Vagina (tissue), 2 donors: ENCODE results near the gene SDR39U1. TPM values are rescaled to one million over a fixed set of nuclear protein-coding genes. Genes with fewer than 3 reads are reported as not detected.

Source experiments
- DNase-seq, 2 donors: peaks; one replicate each; pipeline ENCODE4 v3.0.0-alpha.2; 2017; ENCODE audit errors: extremely low spot score in 2 of 2
- H3K27ac ChIP-seq: fragments of 200-600 bp; sonication (generic); one replicate; pipeline ENCODE4 v1.5.1; 2019
- H3K27me3 ChIP-seq: fragments of 200-600 bp; sonication (generic); one replicate; pipeline ENCODE4 v1.5.1; 2019
- H3K36me3 ChIP-seq, 2 donors: fragments of 200-600 bp; sonication (generic); one replicate each; pipeline ENCODE4 v1.5.1; 2017 to 2019
- H3K4me1 ChIP-seq: fragments of 200-600 bp; sonication (generic); one replicate; pipeline ENCODE4 v1.5.1; 2019
- H3K4me3 ChIP-seq, 2 donors: fragments of 200-600 bp; sonication (generic); 1 replicate in 1 of 2; 2 replicates in 1 of 2; pipeline ENCODE4 v1.5.1; 2016 to 2019
- H3K9me3 ChIP-seq: fragments of 200-600 bp; sonication (generic); one replicate; pipeline ENCODE4 v1.5.1; 2019
- CTCF ChIP-seq, 3 experiments: fragments of 450-650 bp in 2 of 3; fragments of 200-600 bp in 1 of 3; sonication (generic) in 1 of 3; IDR thresholded peaks; one replicate each; pipeline ENCODE4 v1.5.1; 2017 to 2019; ENCODE audit warnings: antibody characterized with exemption in 3 of 3, mild to moderate bottlenecking in 2 of 3, moderate library complexity in 2 of 3
- POLR2A ChIP-seq, 2 donors: fragments of 450-650 bp; IDR thresholded peaks; one replicate each; pipeline ENCODE4 v1.6.1; 2017; ENCODE audit warnings: antibody characterized with exemption in 2 of 2, mild to moderate bottlenecking in 2 of 2, moderate library complexity in 2 of 2
- POLR2AphosphoS5 ChIP-seq, 2 donors: sonication (generic); formaldehyde crosslinking; IDR thresholded peaks; one replicate each; pipeline ENCODE4 v1.9.0; 2017; ENCODE audit warnings: antibody characterized with exemption in 2 of 2, mild to moderate bottlenecking in 2 of 2, low read depth in 1 of 2; ENCODE audit not compliant: insufficient read depth in 1 of 2
- intact Hi-C: fragments of 100-400 bp; cut with DNase I; formaldehyde crosslinking; loops from one replicate; pipeline ENCODE4 v1.15.1; 2023
- total RNA-seq: library from RNA; depleted of rRNA; stranded (reverse); fragments of >200 nt; gene quantifications from one replicate; pipeline ENCODE4 v1.2.3, GENCODE V29; 2016

The SDR39U1 gene
- total RNA-seq, 1 donor from 2014 or later = 43.2 TPM

GRCh38 chr14:24414732-24415420 is 27.7 kb downstream of the SDR39U1 start:
- H3K27me3 ChIP-seq = no peaks in the 10 kb centered on the region
- H3K36me3 ChIP-seq = peaks cover 0 to 20% of the 10 kb centered on the region in 2 donors
- no peak for DNase-seq
- H3K4me1 ChIP-seq = peaks cover 16% of the 10 kb centered on the region
- no peak overlapping the region for H3K27ac ChIP-seq
- no peaks in the 10 kb centered on the region for H3K9me3 ChIP-seq
- TF ChIP-seq POLR2A (IDR thresholded peaks at IDR 0.05) (no peak), POLR2AphosphoS5 (IDR thresholded peaks at IDR 0.05; ENCODE audit: insufficient read depth in 1 of 2, low read depth in 1 of 2) (no peak), CTCF (IDR thresholded peaks at IDR 0.05) (no peak)
- no peak overlapping the region for H3K4me3 ChIP-seq
- intact Hi-C loops = no loop called here

- Histone ChIP-seq H3K36me3 (peaks cover 0 to 28% of the 10 kb centered on the region in 2 donors), H3K4me1 (peaks cover 15% of the 10 kb centered on the region), H3K9me3 (no peaks in the 10 kb centered on the region), H3K27ac (no peak overlapping the region), H3K27me3 (no peaks in the 10 kb centered on the region), H3K4me3 (no peak overlapping the region)
- intact Hi-C loops = no loop called here
- no peak for TF ChIP-seq CTCF (IDR thresholded peaks at IDR 0.05)
- no peak for TF ChIP-seq POLR2A (IDR thresholded peaks at IDR 0.05)
- no peak for TF ChIP-seq POLR2AphosphoS5 (IDR thresholded peaks at IDR 0.05; ENCODE audit: insufficient read depth in 1 of 2, low read depth in 1 of 2)
- DNase-seq = no peak
Measured at GRCh38 chr14:24414077-24414476, 28.5 kb downstream of the SDR39U1 start.

- no peak for DNase-seq
- Histone ChIP-seq H3K36me3 (peaks cover 0 to 44% of the 10 kb centered on the region in 2 donors), H3K27ac (no peak overlapping the region), H3K4me3 (no peak overlapping the region), H3K9me3 (no peaks in the 10 kb centered on the region), H3K27me3 (no peaks in the 10 kb centered on the region), H3K4me1 (peaks cover 10% of the 10 kb centered on the region)
- TF ChIP-seq POLR2A (IDR thresholded peaks at IDR 0.05) (no peak), CTCF (IDR thresholded peaks at IDR 0.05) (peak in 2 of 3 experiments; percentile 13 to 64)
- intact Hi-C loops = no loop called here
Measured at GRCh38 chr14:24411443-24412389, 30.9 kb downstream of the SDR39U1 start.

- no peak for DNase-seq
- peaks cover 0 to 43% of the 10 kb centered on the region in 2 donors for H3K36me3 ChIP-seq
Measured at GRCh38 chr14:24409956-24410355, 32.6 kb downstream of the SDR39U1 start.

More at GRCh38 chr14:24409956-24410355, 32.6 kb downstream of the SDR39U1 start:
- intact Hi-C loops = loop anchor here (5.0 kb wide), 1 partner anchor 1403 kb away; no protein-coding TSS in a partner anchor
- no peaks in the 10 kb centered on the region for H3K9me3 ChIP-seq
- no peak overlapping the region for H3K4me3 ChIP-seq
- TF ChIP-seq CTCF (IDR thresholded peaks at IDR 0.05) (no peak), POLR2A (IDR thresholded peaks at IDR 0.05) (no peak), POLR2AphosphoS5 (IDR thresholded peaks at IDR 0.05; ENCODE audit: insufficient read depth in 1 of 2, low read depth in 1 of 2) (no peak)
- peaks cover 15% of the 10 kb centered on the region for H3K4me1 ChIP-seq
- H3K27me3 ChIP-seq = no peaks in the 10 kb centered on the region
- H3K27ac ChIP-seq = no peak overlapping the region
